ENCODE measurements around the gene GBX1.

Gene GBX1

GRCh38 chr7:151172273-151173141, 5.0 kb upstream of the GBX1 start:
- H3K9me3 Mint-ChIP-seq: no peaks in the 10 kb centered on the region
- peak overlapping the region; percentile 22 for H3K27ac Mint-ChIP-seq
- H3K4me3 Mint-ChIP-seq: no peak overlapping the region
- H3K27me3 Mint-ChIP-seq (ENCODE audit: low read depth): peaks cover 57% of the 10 kb centered on the region
- no peaks in the 10 kb centered on the region for H3K36me3 Mint-ChIP-seq (ENCODE audit: low read depth)
- peaks cover 7% of the 10 kb centered on the region for H3K4me1 Mint-ChIP-seq (ENCODE audit: low read depth)

DNA sequence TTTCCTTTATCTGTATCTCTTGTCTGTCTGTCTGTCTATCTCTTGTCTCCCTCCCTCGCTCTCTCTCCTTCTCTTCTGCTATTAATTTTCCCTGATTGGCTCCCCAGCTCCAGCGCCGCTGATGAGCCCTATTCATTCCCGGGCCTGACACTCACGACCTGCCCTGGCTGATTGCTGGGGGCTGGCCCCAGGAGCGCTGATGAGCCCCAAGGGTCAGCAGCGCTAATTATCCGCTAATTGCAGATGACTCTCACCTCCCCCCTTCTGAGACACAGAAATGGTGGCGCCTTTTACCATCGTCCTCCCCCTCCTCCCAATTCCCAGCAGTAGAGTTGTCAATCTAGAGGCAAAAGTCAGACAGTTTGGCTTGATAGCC, 1.3 kb upstream of the GBX1 start:
- no peaks in the 10 kb centered on the region for H3K9me3 Mint-ChIP-seq
- no peak overlapping the region for H3K27ac Mint-ChIP-seq
- H3K4me3 Mint-ChIP-seq: peak overlapping the region; percentile 30
- no peaks in the 10 kb centered on the region for H3K36me3 Mint-ChIP-seq (ENCODE audit: low read depth)
- peaks cover 51% of the 10 kb centered on the region for H3K27me3 Mint-ChIP-seq (ENCODE audit: low read depth)
- H3K4me1 Mint-ChIP-seq (ENCODE audit: low read depth): peaks cover 7% of the 10 kb centered on the region

- H3K9me3 Mint-ChIP-seq: no peaks in the 10 kb centered on the region
- peak overlapping the region; percentile 74 for H3K4me3 Mint-ChIP-seq
- H3K36me3 Mint-ChIP-seq (ENCODE audit: low read depth): no peaks in the 10 kb centered on the region
- H3K4me1 Mint-ChIP-seq (ENCODE audit: low read depth): peaks cover 7% of the 10 kb centered on the region
- peaks cover 47% of the 10 kb centered on the region for H3K27me3 Mint-ChIP-seq (ENCODE audit: low read depth)
- H3K27ac Mint-ChIP-seq: no peak overlapping the region
Observed at GRCh38 chr7:151168003-151168786, 701 bp upstream of the GBX1 start.

- H3K36me3 Mint-ChIP-seq (ENCODE audit: low read depth): no peaks in the 10 kb centered on the region
- no peaks in the 10 kb centered on the region for H3K9me3 Mint-ChIP-seq
- peak overlapping the region; percentile 1 for H3K4me3 Mint-ChIP-seq
- peaks cover 34% of the 10 kb centered on the region for H3K27me3 Mint-ChIP-seq (ENCODE audit: low read depth)
- no peak overlapping the region for H3K27ac Mint-ChIP-seq
- peaks cover 2% of the 10 kb centered on the region for H3K4me1 Mint-ChIP-seq (ENCODE audit: low read depth)
Observed at GRCh38 chr7:151166629-151167196, 781 bp downstream of the GBX1 start.

DNA sequence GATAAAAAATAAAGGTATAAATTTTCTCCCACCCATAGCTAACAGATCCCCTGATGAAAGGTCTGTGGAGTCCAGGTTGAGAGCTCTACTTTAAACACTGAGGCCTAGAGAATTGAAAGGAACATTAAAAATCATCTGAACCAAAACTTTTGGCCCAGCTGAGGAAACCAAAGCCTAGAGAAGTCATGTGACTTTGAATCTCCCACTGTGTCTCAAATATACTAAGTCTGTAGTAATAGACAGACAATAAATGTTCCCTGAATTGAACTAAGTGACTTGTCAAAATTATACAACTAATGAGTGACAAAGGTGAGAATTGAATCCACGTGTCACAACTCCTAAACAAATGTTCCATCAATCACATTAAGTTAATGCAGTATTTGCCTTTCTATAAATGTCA, 5.7 kb downstream of the GBX1 start:
- Mint-ChIP-seq H3K4me1 (ENCODE audit: low read depth) (no peaks in the 10 kb centered on the region), H3K27ac (no peak overlapping the region), H3K36me3 (ENCODE audit: low read depth) (no peaks in the 10 kb centered on the region), H3K4me3 (no peak overlapping the region), H3K27me3 (ENCODE audit: low read depth) (peaks cover 17% of the 10 kb centered on the region), H3K9me3 (no peaks in the 10 kb centered on the region)

GRCh38 chr7:151157645-151158329, 9.7 kb downstream of the GBX1 start:
- H3K4me1 Mint-ChIP-seq (ENCODE audit: low read depth): no peaks in the 10 kb centered on the region
- peaks cover 40% of the 10 kb centered on the region for H3K27me3 Mint-ChIP-seq (ENCODE audit: low read depth)
- H3K4me3 Mint-ChIP-seq: no peak overlapping the region
- H3K36me3 Mint-ChIP-seq (ENCODE audit: low read depth): no peaks in the 10 kb centered on the region
- H3K9me3 Mint-ChIP-seq: no peaks in the 10 kb centered on the region
- H3K27ac Mint-ChIP-seq: no peak overlapping the region

GRCh38 chr7:151152643-151153513, 14.6 kb downstream of the GBX1 start:
- peaks cover 47% of the 10 kb centered on the region for H3K27me3 Mint-ChIP-seq (ENCODE audit: low read depth)
- no peaks in the 10 kb centered on the region for H3K4me1 Mint-ChIP-seq (ENCODE audit: low read depth)
- no peaks in the 10 kb centered on the region for H3K9me3 Mint-ChIP-seq
- H3K4me3 Mint-ChIP-seq: no peak overlapping the region
- H3K36me3 Mint-ChIP-seq (ENCODE audit: low read depth): no peaks in the 10 kb centered on the region
- no peak overlapping the region for H3K27ac Mint-ChIP-seq

DNA sequence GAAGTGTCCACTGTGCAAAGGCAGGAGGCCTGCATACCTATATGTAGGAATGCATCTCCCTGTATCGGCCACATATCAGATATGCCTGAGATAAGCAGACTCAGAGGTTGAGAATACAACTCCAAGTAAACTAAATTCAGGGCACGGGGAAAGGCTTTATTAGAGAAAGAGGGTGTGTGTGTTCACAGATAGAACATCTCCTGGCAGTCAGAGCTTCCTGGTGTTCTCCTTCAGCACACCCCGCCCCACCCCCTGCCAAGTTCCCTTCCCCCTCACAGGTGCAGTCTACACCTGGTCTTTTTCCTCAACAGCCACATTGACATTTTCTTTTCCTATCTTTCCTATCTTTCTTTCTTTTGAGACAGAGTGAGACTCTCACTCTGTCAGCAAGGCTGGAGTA, 17.1 kb downstream of the GBX1 start:
- Mint-ChIP-seq H3K9me3 (no peaks in the 10 kb centered on the region), H3K27me3 (ENCODE audit: low read depth) (peaks cover 31% of the 10 kb centered on the region), H3K4me3 (no peak overlapping the region), H3K4me1 (ENCODE audit: low read depth) (no peaks in the 10 kb centered on the region), H3K27ac (no peak overlapping the region), H3K36me3 (ENCODE audit: low read depth) (no peaks in the 10 kb centered on the region)

DNA sequence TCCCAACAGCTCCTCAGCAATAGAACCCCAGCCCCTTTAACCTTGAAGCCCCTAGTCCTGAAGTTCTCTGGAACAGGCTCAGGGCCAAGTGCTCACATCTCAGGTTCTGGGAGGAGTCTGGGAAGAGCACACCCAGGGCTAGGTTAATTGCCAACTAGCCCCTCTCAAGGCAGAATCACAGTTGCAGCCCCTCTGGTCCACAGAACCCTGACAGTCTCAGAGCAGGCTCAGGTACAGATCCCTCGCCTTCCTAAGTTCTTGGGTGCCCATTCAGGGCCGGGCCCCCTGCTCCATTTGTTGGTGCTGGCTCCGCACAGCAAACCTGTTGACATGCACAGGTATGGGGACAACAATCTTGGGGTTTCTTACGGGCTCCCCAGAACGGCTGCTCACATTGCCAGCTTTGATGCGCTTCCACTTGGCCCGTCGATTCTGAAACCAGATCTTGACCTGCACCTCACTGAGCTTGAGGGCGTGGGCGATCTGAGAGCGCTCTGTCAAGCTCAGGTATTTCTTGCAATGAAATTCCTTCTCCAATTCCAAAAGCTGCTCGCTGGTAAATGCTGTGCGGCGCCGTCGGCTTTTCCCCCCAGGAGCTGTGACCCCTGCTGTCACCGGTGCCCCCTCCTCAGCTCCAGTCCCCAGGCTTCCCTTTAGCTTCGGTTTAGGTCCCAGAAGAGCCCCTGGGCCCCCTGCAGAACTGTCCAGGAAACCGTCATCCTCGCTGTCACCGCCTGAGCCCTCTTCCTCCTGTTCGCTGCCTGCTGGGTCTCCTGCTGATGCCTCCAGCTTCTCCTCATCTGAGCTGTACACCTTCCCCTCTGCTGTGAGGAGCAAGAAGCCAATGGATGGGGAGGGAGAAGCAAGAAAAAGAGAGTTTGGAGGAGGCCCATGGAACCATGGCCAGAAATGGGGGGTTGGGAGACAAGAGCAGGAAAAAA, 18.9 kb downstream of the GBX1 start:
- Mint-ChIP-seq H3K36me3 (ENCODE audit: low read depth) (no peaks in the 10 kb centered on the region), H3K9me3 (no peaks in the 10 kb centered on the region), H3K27me3 (ENCODE audit: low read depth) (peaks cover 20% of the 10 kb centered on the region), H3K27ac (no peak overlapping the region), H3K4me1 (ENCODE audit: low read depth) (no peaks in the 10 kb centered on the region), H3K4me3 (no peak overlapping the region)

DNA sequence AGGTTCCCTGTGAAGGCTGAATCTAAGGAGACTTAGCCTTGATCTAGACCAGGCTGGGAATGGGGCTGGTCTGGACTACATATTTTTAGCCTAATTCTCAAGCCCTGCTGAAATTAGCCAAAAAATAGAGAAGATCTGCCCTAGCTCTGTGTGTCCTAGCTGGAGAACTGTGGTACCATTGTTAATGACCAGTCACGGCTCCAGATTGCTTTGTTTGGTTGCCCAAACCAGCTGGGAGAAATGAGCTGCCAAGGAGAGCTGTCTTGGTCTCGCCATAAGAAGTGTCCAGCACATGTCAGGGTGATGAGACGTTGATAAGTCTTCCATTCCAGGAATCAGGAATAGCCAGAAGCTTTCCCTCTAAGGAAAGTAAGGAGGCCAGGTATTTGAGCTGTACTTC, 20.7 kb downstream of the GBX1 start:
- H3K9me3 Mint-ChIP-seq: no peaks in the 10 kb centered on the region
- no peaks in the 10 kb centered on the region for H3K4me1 Mint-ChIP-seq (ENCODE audit: low read depth)
- peaks cover 20% of the 10 kb centered on the region for H3K27me3 Mint-ChIP-seq (ENCODE audit: low read depth)
- H3K27ac Mint-ChIP-seq: no peak overlapping the region
- H3K4me3 Mint-ChIP-seq: no peak overlapping the region
- no peaks in the 10 kb centered on the region for H3K36me3 Mint-ChIP-seq (ENCODE audit: low read depth)

GRCh38 chr7:151144387-151144786, 23.1 kb downstream of the GBX1 start:
- H3K36me3 Mint-ChIP-seq (ENCODE audit: low read depth): no peaks in the 10 kb centered on the region
- no peak overlapping the region for H3K27ac Mint-ChIP-seq
- no peak overlapping the region for H3K4me3 Mint-ChIP-seq
- H3K27me3 Mint-ChIP-seq (ENCODE audit: low read depth): peaks cover 7% of the 10 kb centered on the region
- H3K4me1 Mint-ChIP-seq (ENCODE audit: low read depth): no peaks in the 10 kb centered on the region
- H3K9me3 Mint-ChIP-seq: no peaks in the 10 kb centered on the region

DNA sequence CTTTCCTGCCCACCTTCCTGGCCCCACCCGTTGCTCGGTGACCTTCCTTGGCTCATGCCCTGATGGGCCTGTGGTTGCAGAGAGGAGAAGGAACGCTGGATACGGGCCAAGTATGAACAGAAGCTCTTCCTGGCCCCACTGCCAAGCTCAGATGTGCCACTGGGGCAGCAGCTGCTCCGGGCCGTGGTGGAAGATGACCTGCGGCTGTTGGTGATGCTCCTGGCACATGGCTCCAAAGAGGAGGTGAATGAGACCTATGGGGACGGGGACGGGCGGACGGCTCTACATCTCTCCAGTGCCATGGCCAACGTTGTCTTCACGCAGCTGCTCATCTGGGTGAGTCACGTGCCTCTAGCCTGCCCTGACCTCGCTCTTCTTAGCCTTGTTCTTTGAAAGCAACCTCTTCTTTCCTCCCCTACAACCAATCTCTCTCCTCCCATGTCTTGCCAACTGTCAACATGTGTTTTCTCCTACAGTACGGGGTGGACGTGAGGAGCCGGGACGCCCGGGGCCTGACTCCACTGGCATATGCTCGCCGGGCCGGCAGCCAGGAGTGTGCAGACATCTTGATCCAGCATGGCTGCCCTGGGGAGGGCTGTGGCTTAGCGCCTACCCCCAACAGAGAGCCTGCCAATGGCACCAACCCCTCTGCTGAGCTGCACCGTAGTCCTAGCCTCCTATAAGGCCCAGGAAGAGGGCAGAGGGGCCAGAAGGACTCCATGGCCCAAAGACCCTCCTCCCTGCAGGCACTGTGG, 24.1 kb downstream of the GBX1 start:
- Mint-ChIP-seq H3K9me3 (no peaks in the 10 kb centered on the region), H3K36me3 (ENCODE audit: low read depth) (no peaks in the 10 kb centered on the region), H3K4me3 (no peak overlapping the region), H3K27ac (no peak overlapping the region), H3K4me1 (ENCODE audit: low read depth) (no peaks in the 10 kb centered on the region), H3K27me3 (ENCODE audit: low read depth) (peaks cover 4% of the 10 kb centered on the region)
